ENCODE data around the gene INO80E. TPM values are rescaled to one million over a fixed set of nuclear protein-coding genes. Genes with fewer than 3 reads are reported as not detected.

The INO80E gene
- total and polyA plus RNA-seq, 2 donors (not counting 3 experiments of a cell fraction or from before 2014, with no cell fraction given) = 42.7 to 76.4 TPM

DNA sequence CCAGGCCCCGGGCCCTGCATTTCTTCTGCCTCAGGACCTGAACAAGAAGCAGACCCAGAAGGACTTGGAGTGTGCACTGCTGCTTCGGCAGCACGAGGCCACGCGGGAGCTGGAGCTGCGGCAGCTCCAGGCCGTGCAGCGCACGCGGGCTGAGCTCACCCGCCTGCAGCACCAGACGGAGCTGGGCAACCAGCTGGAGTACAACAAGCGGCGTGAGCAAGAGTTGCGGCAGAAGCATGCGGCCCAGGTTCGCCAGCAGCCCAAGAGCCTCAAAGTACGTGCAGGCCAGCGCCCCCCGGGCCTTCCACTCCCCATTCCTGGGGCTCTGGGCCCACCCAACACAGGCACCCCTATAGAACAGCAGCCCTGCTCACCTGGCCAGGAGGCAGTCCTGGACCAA lies 9.8 kb upstream of the INO80E start:
- no peak overlapping the region for H3K4me3 ChIP-seq (replicated peaks in 1 of 3; ENCODE audit: insufficient read depth in 1 of 3, low read depth in 1 of 3, low read length in 3 of 3)
- dilution Hi-C loops (cut with MboI; ENCODE audit: extremely low pct_ligation_motif_present, low sequenced_read_pairs) (no loop called here), intact Hi-C loops (cut with micrococcal nuclease) (no loop called here)
- FAIRE-seq = no peak
- BruUV-seq (replicated peaks) = no TSS peak
- ChIA-PET POLR2A (interaction anchor here (1.1 to 1.2 kb wide), 2 partner anchors 9 to 13 kb away, joined by 3 read pairs; partner anchors contain the start of gene HIRIP3), CTCF (interaction anchor here (1.3 to 2.1 kb wide), 3 partner anchors 20 to 179 kb away, joined by 3 to 6 read pairs (median 3); no protein-coding TSS in a partner anchor)
- H3K4me1 ChIP-seq (ENCODE audit: control insufficient read depth, extremely low read depth, insufficient read depth, low read length) = no peaks in the 10 kb centered on the region
- H3K9me3 ChIP-seq (replicated peaks; ENCODE audit: control insufficient read depth, insufficient read depth, low read length) = no peaks in the 10 kb centered on the region
- H2AFZ ChIP-seq (ENCODE audit: low read depth, low read length) = no peak overlapping the region
- no peaks in the 10 kb centered on the region for H3K9me1 ChIP-seq (replicated peaks; ENCODE audit: control insufficient read depth, extremely low read depth, insufficient read depth, low read length)
- no peak for DNase-seq (ENCODE audit: low read depth, low spot score)
- no peak overlapping the region for H3K27ac ChIP-seq (ENCODE audit: insufficient read depth, low read depth, low read length)
- H3K4me2 ChIP-seq (ENCODE audit: insufficient read depth, low read length) = no peak overlapping the region
- no peak for TF ChIP-seq FOS (IDR thresholded peaks at IDR 0.05; ENCODE audit: borderline replicate concordance, insufficient read depth, low read length)
- TF ChIP-seq, protein P1, sequence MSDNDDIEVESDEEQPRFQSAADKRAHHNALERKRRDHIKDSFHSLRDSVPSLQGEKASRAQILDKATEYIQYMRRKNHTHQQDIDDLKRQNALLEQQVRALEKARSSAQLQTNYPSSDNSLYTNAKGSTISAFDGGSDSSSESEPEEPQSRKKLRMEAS (IDR thresholded peaks at IDR 0.05; ENCODE audit: insufficient read depth, insufficient read length) = no peak
- TF ChIP-seq JUN (IDR thresholded peaks at IDR 0.05; ENCODE audit: borderline replicate concordance, insufficient read depth, insufficient read length, low read depth) = no peak
- no peak for TF ChIP-seq MYC (IDR thresholded peaks at IDR 0.05; ENCODE audit: low read depth, low read length)
- no peak for TF ChIP-seq EZH2 (IDR thresholded peaks at IDR 0.05; ENCODE audit: borderline replicate concordance, low read depth, low read length, severe bottlenecking)
- TF ChIP-seq POLR2A (IDR thresholded peaks at IDR 0.05; ENCODE audit: low read depth, low read length) = no peak
- TF ChIP-seq POLR2AphosphoS5 (IDR thresholded peaks at IDR 0.05; ENCODE audit: insufficient read depth, low read depth, low read length) = no peak
- TF ChIP-seq GATA2 (IDR thresholded peaks at IDR 0.05; ENCODE audit: insufficient read depth, insufficient read length, low read depth, low read length) = no peak
- TF ChIP-seq, protein P2, sequence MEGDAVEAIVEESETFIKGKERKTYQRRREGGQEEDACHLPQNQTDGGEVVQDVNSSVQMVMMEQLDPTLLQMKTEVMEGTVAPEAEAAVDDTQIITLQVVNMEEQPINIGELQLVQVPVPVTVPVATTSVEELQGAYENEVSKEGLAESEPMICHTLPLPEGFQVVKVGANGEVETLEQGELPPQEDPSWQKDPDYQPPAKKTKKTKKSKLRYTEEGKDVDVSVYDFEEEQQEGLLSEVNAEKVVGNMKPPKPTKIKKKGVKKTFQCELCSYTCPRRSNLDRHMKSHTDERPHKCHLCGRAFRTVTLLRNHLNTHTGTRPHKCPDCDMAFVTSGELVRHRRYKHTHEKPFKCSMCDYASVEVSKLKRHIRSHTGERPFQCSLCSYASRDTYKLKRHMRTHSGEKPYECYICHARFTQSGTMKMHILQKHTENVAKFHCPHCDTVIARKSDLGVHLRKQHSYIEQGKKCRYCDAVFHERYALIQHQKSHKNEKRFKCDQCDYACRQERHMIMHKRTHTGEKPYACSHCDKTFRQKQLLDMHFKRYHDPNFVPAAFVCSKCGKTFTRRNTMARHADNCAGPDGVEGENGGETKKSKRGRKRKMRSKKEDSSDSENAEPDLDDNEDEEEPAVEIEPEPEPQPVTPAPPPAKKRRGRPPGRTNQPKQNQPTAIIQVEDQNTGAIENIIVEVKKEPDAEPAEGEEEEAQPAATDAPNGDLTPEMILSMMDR (IDR thresholded peaks at IDR 0.05; ENCODE audit: extremely low read depth in 1 of 2, insufficient read depth in 1 of 2, low read depth in 1 of 2, low read length in 2 of 2) = no peak
- no peaks in the 10 kb centered on the region for H4K20me1 ChIP-seq (replicated peaks; ENCODE audit: control insufficient read depth, extremely low read depth, insufficient read depth, low read length)
- H3K9ac ChIP-seq (replicated peaks; ENCODE audit: extremely low read depth, insufficient read depth, low read length) = no peak overlapping the region
- no peaks in the 10 kb centered on the region for H3K27me3 ChIP-seq (ENCODE audit: control insufficient read depth in 2 of 2, insufficient read depth in 2 of 2, low read length in 2 of 2)
- peaks cover 41 to 92% of the 10 kb centered on the region in 2 experiments for H3K36me3 ChIP-seq (ENCODE audit: control insufficient read depth in 2 of 2, extremely low read depth in 1 of 2, insufficient read depth in 2 of 2, low read length in 2 of 2)
- H3K79me2 ChIP-seq (ENCODE audit: control insufficient read depth, insufficient read depth, low read length) = peaks cover 2% of the 10 kb centered on the region

Data from endothelial cell of umbilical vein (primary cell).